ENCODE measurements around the gene MGRN1.

DNA sequence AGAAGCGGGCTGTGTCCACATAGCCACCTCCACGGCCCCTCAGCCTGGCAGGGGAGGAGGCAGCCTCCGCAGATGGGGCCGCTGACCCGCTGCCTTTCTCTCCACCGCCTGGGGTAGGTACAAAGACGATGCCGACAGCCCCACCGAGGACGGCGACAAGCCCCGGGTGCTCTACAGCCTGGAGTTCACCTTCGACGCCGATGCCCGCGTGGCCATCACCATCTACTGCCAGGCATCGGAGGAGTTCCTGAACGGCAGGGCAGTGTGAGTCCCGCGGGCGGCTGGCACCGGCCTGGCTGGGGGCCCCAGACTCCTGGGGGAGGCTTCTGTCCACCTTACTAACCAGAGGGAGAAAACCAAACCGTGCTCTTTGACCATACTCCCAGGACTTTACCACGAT lies 27.9 kb downstream of the MGRN1 start:
- no peak for TF ChIP-seq CTCF (IDR thresholded peaks at IDR 0.05)
- TF ChIP-seq EP300 (IDR thresholded peaks at IDR 0.05): no peak
